Measurements from ENCODE around the gene DAGLA.

DNA sequence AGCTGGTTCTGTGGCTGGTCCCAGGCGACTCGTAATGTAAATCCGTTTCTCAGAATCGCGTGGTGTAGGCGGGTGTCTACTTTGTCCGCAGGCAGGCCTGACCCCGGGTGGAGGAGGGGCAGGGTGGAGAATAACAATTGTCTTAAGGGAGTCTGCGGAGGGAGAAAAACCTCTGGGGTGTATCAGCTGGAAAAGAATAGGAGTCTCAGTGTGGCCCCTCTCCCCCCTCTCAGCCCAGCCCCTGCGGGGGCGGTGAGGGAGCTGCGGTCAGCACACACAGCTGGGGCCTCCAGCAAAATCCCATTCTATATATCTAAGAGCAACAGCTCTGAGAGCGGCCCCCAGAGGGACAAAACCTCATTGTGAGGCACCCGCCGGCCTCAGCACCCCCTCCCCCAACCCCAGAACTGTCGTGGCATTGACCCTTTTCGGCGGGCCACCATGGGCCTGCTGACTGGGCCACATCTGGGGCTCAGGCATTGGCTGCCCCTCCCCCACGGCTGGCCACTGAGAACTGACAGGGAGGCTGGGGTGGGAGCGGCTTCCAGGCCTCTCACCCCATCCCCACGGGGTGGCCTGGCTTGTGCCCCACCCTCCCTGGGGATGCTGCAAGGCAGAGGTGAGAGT lies 69.5 kb downstream of the DAGLA start:
- TF ChIP-seq POLR2A (IDR thresholded peaks at IDR 0.05) (no peak), EP300 (IDR thresholded peaks at IDR 0.05) (no peak), POLR2AphosphoS5 (IDR thresholded peaks at IDR 0.05) (no peak)
- TF ChIP-seq, protein P1, sequence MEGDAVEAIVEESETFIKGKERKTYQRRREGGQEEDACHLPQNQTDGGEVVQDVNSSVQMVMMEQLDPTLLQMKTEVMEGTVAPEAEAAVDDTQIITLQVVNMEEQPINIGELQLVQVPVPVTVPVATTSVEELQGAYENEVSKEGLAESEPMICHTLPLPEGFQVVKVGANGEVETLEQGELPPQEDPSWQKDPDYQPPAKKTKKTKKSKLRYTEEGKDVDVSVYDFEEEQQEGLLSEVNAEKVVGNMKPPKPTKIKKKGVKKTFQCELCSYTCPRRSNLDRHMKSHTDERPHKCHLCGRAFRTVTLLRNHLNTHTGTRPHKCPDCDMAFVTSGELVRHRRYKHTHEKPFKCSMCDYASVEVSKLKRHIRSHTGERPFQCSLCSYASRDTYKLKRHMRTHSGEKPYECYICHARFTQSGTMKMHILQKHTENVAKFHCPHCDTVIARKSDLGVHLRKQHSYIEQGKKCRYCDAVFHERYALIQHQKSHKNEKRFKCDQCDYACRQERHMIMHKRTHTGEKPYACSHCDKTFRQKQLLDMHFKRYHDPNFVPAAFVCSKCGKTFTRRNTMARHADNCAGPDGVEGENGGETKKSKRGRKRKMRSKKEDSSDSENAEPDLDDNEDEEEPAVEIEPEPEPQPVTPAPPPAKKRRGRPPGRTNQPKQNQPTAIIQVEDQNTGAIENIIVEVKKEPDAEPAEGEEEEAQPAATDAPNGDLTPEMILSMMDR (IDR thresholded peaks at IDR 0.05) = no peak
